GM12878 (cell line): ENCODE data around the gene GSTT4. TPM values are rescaled to one million over a fixed set of nuclear protein-coding genes. Genes with fewer than 3 reads are reported as not detected.
"Not testable (repeated sequence)": the region's sequence is repeated elsewhere in the genome, so short reads cannot be mapped to it uniquely, and the experiment has no call there.

Experiments
- ATAC-seq: fragments of 200-7000 bp; cut with Tn5 transposase; 3 replicates; pipeline ENCODE4 v1.9.1; 2020; ENCODE audit warnings: mild to moderate bottlenecking, moderate library complexity
- BruUV-seq: library from RNA; stranded (reverse); fragments of 400-500 nt; replicated peaks from 2 replicates; lab custom pipeline; 2021; lab: Mats Ljungman, UMichigan
- CTCF ChIA-PET: fragments of 300-600 bp; sonication (Branson Sonifier 250); formaldehyde crosslinking; extraction: SDS; loops from one replicate; lab custom pipeline; 2021; ENCODE audit warnings: inconsistent platforms; lab: Yijun Ruan, JAX
- POLR2A ChIA-PET: fragments of 350-600 bp; formaldehyde crosslinking; extraction: SDS; loops from one replicate; lab custom pipeline; 2021; ENCODE audit warnings: inconsistent platforms; lab: Charles Lee
- RAD21 ChIA-PET: fragments of 300-600 bp; sonication (Branson Sonifier 250); formaldehyde crosslinking; loops from one replicate; lab custom pipeline; 2023; ENCODE audit warnings: antibody characterized with exemption; ENCODE audit not compliant: unreplicated experiment; lab: Charles Lee
- SMC1A ChIA-PET: fragments of 300-600 bp; sonication (Branson Sonifier 250); formaldehyde crosslinking; loops from one replicate; lab custom pipeline; 2023; ENCODE audit not compliant: unreplicated experiment, uncharacterized antibody; lab: Charles Lee
- DNase-seq: peaks from one replicate; pipeline ENCODE4 v3.0.0-alpha.2; 2011; ENCODE audit warnings: low read depth, low spot score
- FAIRE-seq: peaks from 3 replicates; lab custom pipeline; 2011; peaks lifted over from hg19 to GRCh38; lab: Jason Lieb, UNC
- H2AFZ ChIP-seq: 2 replicates; pipeline ENCODE4 v1.6.0; 2011; ENCODE audit warnings: low read depth, low read length, control low read depth; ENCODE audit not compliant: control insufficient read depth
- H3K27ac ChIP-seq: 2 replicates; pipeline ENCODE4 v1.5.1; 2011; ENCODE audit warnings: control low read depth; ENCODE audit not compliant: control insufficient read depth, insufficient read depth
- H3K27me3 ChIP-seq, 2 experiments: replicated peaks in 1 of 2; 2 replicates each; pipeline versions ENCODE4 v1.6.0 to v1.6.1; 2011; ENCODE audit warnings: low read length in 1 of 2; ENCODE audit not compliant: control insufficient read depth in 2 of 2, insufficient read depth in 2 of 2
- H3K36me3 ChIP-seq, 2 experiments: 2 replicates each; pipeline ENCODE4 v1.5.1; 2011; ENCODE audit warnings: low read length in 1 of 2; ENCODE audit not compliant: control insufficient read depth in 2 of 2, insufficient read depth in 2 of 2
- H3K4me1 ChIP-seq: 2 replicates; pipeline ENCODE4 v1.6.1; 2011; ENCODE audit warnings: mild to moderate bottlenecking, low read length, moderate library complexity, mixed read lengths; ENCODE audit not compliant: control insufficient read depth, insufficient read depth
- H3K4me2 ChIP-seq: 2 replicates; pipeline ENCODE4 v1.6.0; 2011; ENCODE audit warnings: control low read depth; ENCODE audit not compliant: control insufficient read depth, insufficient read depth
- H3K4me3 ChIP-seq: fragments of 200-600 bp; sonication (generic); 2 replicates; pipeline ENCODE4 v1.5.1; 2016
- H3K79me2 ChIP-seq: 2 replicates; pipeline ENCODE4 v1.6.0; 2011; ENCODE audit warnings: low read length; ENCODE audit not compliant: control insufficient read depth, insufficient read depth
- H3K9ac ChIP-seq: 2 replicates; pipeline ENCODE4 v1.8.0; 2011; ENCODE audit warnings: low read length, control low read depth, mixed read lengths; ENCODE audit not compliant: control insufficient read depth, insufficient read depth
- H3K9me3 ChIP-seq: replicated peaks from 3 replicates; pipeline ENCODE4 v1.5.1; 2011; ENCODE audit warnings: mild to moderate bottlenecking, low read length; ENCODE audit not compliant: control insufficient read depth, insufficient read depth
- H4K20me1 ChIP-seq: 2 replicates; pipeline ENCODE4 v1.6.0; 2011; ENCODE audit not compliant: control insufficient read depth, insufficient read depth
- CREB1 ChIP-seq: IDR thresholded peaks from 2 replicates; pipeline ENCODE4 v1.6.1; 2012; ENCODE audit warnings: low read depth, mild to moderate bottlenecking, inconsistent platforms
- IKZF2 ChIP-seq, 2 experiments: fragments of 450-650 bp; IDR thresholded peaks; 2 replicates each; pipeline ENCODE4 v1.6.1; 2017; ENCODE audit warnings: mild to moderate bottlenecking in 2 of 2, moderate library complexity in 2 of 2
- NR2C2 ChIP-seq: IDR thresholded peaks from 2 replicates; pipeline ENCODE4 v1.6.1; 2011; ENCODE audit warnings: borderline replicate concordance, low read depth; ENCODE audit not compliant: control insufficient read depth, insufficient read length
- POLR2A ChIP-seq: IDR thresholded peaks from 2 replicates; pipeline ENCODE4 v1.6.1; 2011; ENCODE audit warnings: low read depth, mild to moderate bottlenecking, low read length
- RBBP5 ChIP-seq: fragments of 200-600 bp; sonication (generic); conservative IDR thresholded peaks from 2 replicates; pipeline ENCODE4 v1.6.1; 2016
- ZZZ3 ChIP-seq: IDR thresholded peaks from 2 replicates; pipeline ENCODE4 v1.6.1; 2011; ENCODE audit warnings: low read depth; ENCODE audit not compliant: control insufficient read depth, insufficient read length
- WGBS: methylation state at CpG from one replicate; pipeline ENCODE4 v1.1.6; 2016; ENCODE audit warnings: low lambda C conversion rate; ENCODE audit not compliant: insufficient replicate concordance, insufficient coverage; ENCODE audit errors: missing lambda C conversion rate; 5-methylcytosine and 5-hydroxymethylcytosine counted together
- in situ Hi-C: fragments of 300-500 bp; cut with MboI; formaldehyde crosslinking; loops from 9 replicates; pipeline ENCODE4 v1.14.3; 2018; ENCODE audit warnings: mixed read lengths
- intact Hi-C: fragments of 100-400 bp; cut with micrococcal nuclease; formaldehyde crosslinking; loops from one replicate; pipeline ENCODE4 v1.14.2; 2022; ENCODE audit not compliant: unreplicated experiment
- polyA plus RNA-seq, 11 experiments: library from polyadenylated mRNA; depleted of rRNA in 4 of 11; unstranded in 6 of 11; stranded (reverse) in 5 of 11; fragments of >200 nt; fragmentation: Nextera tagmentation in 4 of 11; fragmentation: Illumina TruSeq in 1 of 11; extraction: Ambion mirVana in 4 of 11; extraction: Trizol in 1 of 11; gene quantifications; 1 replicate in 1 of 11; 2 replicates in 10 of 11; pipeline versions ENCODE4 v1.2.1 to v1.2.3, GENCODE V29; 2011 to 2016; ENCODE audit warnings: inconsistent platforms in 2 of 11, missing spikeins in 2 of 11, low read depth in 1 of 11
- total RNA-seq, 4 experiments: library from RNA; depleted of rRNA in 3 of 4; stranded (reverse); fragments of >200 nt in 3 of 4; fragmentation: Illumina TruSeq in 1 of 4; extraction: Trizol in 1 of 4; gene quantifications; 2 replicates each; pipeline versions ENCODE4 v1.2.1 to v1.2.3, GENCODE V29; 2013 to 2021

GSTT4 gene
- total and polyA plus RNA-seq, 10 of the 15 experiments (the other 5 are each of a cell fraction or from before 2014, with no cell fraction given), result not detected

DNA sequence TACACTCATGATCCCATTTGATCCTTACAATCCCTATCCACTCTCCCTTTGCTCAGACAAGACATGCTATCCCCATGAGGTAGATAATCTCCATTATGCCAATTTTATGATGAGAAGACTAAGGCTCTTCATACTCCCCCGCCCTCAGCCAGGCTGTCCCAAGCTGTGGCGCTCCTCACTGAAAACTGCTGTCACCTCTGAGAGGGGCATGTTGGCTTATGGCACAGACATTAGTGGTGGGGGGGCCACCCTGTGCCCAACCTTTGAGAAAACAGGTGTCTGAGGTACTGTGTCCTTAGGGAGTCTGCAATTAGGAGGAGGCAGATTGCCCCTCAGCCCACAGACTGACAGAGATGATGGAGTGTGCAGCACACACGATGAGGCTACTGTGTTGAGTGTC, 36.2 kb downstream of the GSTT4 start:
- no peak for ATAC-seq
- no peak for FAIRE-seq
- SMC1A ChIA-PET, result no interaction called here
- Histone ChIP-seq H3K27me3 (no peaks in the 10 kb centered on the region), H3K79me2 (peaks cover 13% of the 10 kb centered on the region), H3K36me3 (peaks cover 11 to 25% of the 10 kb centered on the region in 2 experiments), H4K20me1 (no peaks in the 10 kb centered on the region; the same call in 1 of the 2 replicates), H3K4me2 (no peak overlapping the region), H3K9me3 (no peaks in the 10 kb centered on the region; the same call in 1 of the 3 replicates), H2AFZ (no peak overlapping the region), H3K4me3 (no peak overlapping the region), H3K9ac (no peak overlapping the region), H3K4me1 (no peaks in the 10 kb centered on the region), H3K27ac (no peak overlapping the region)
- DNase-seq, result no peak
- in situ Hi-C loops (no loop called here), intact Hi-C loops (no loop called here)
- RAD21 ChIA-PET, result no interaction called here
- POLR2A ChIA-PET, result no interaction called here
- CTCF ChIA-PET, result no interaction called here
- BruUV-seq, result no TSS peak
- 100% methylated on average over 3 of the region's 3 CpGs for WGBS
- TF ChIP-seq RBBP5, result no peak
- TF ChIP-seq CREB1, result no peak
- no peak for TF ChIP-seq IKZF2 (IDR thresholded peaks at IDR 0.05)
- TF ChIP-seq ZZZ3, result no peak
- no peak for TF ChIP-seq NR2C2
- TF ChIP-seq POLR2A, result 0 out of 2 replicates have a peak, but pooled peaks have one; percentile 26
- TF ChIP-seq, all 136 proteins: peak for 1

DNA sequence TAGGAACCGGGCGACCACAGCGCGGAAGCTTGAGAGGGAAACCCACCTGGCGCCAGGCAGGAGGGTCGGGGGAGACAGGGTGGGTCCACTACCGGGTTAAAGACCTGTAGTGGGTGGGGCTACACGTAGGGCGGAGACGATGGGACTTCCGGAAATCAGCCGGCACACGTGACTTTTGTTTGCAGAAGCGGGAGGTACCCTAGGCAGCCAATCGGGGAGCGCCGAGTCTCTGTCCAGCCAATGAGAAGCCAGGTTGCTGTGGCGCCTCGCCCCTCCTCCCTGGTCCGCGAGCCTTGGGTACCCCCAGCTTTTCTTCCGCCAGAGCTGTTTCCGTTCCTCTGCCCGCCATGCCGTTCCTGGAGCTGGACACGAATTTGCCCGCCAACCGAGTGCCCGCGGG, 38.7 kb downstream of the GSTT4 start, which contains the start of gene DDTL:
Gene DDTL, plus strand, starts transcription at position 321 of the 400 bp plus-strand sequence. Its CDS starts 27 bp downstream, at position 348.
- intact Hi-C loops, RAD21 ChIA-PET, CTCF ChIA-PET, H3K27me3 ChIP-seq, H3K79me2 ChIP-seq, H3K27ac ChIP-seq, in situ Hi-C loops, H3K9ac ChIP-seq, SMC1A ChIA-PET, POLR2A ChIA-PET, H4K20me1 ChIP-seq, BruUV-seq, H2AFZ ChIP-seq, H3K9me3 ChIP-seq, H3K4me1 ChIP-seq, DNase-seq, H3K4me3 ChIP-seq, H3K4me2 ChIP-seq: not testable (repeated sequence)
- WGBS, result no CpG with 5 or more reads among the region's 30 CpGs
- peaks cover 9 to 21% of the 10 kb centered on the region in 2 experiments for H3K36me3 ChIP-seq
- peak; percentile 99 for ATAC-seq
- FAIRE-seq, result peak; percentile 99

DNA sequence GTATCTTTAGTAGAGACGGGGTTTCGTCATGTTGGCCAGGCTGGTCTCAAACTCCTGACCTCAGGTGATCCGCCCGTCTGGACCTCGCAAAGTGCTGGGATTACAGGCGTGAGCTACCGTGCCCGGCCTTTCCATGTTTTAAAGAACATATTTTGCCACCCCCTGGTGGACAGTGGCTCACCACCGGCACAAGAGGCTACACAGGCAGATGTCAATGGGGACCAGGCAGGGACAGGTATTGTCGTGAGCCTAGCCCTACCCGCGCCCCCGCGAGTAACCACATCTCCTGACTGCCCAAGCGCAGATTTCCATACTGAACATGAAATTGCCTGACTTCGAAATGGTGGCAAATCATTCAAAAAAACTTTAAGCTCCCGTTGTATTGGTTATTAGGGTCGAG, 39.2 kb downstream of the GSTT4 start:
- RAD21 ChIA-PET, FAIRE-seq, H2AFZ ChIP-seq, H3K79me2 ChIP-seq, DNase-seq, POLR2A ChIA-PET, intact Hi-C loops, in situ Hi-C loops, CTCF ChIA-PET, H3K4me3 ChIP-seq, H4K20me1 ChIP-seq, H3K9ac ChIP-seq, H3K4me1 ChIP-seq, BruUV-seq, H3K27me3 ChIP-seq, H3K4me2 ChIP-seq, H3K27ac ChIP-seq, SMC1A ChIA-PET, H3K9me3 ChIP-seq: not testable (repeated sequence)
- peaks cover 8 to 17% of the 10 kb centered on the region in 2 experiments; a peak in 3 of 4 replicates for H3K36me3 ChIP-seq
- ATAC-seq, result peak; percentile 72
- no CpG with 5 or more reads among the region's 18 CpGs for WGBS
